ENCODE measurements around the gene PRKCZ. TPM values are rescaled to one million over a fixed set of nuclear protein-coding genes. Genes with fewer than 3 reads are reported as not detected.

Gene PRKCZ
- total and polyA plus RNA-seq, 12 donors, result 8.4 to 18.4 (median 14.5) TPM

DNA sequence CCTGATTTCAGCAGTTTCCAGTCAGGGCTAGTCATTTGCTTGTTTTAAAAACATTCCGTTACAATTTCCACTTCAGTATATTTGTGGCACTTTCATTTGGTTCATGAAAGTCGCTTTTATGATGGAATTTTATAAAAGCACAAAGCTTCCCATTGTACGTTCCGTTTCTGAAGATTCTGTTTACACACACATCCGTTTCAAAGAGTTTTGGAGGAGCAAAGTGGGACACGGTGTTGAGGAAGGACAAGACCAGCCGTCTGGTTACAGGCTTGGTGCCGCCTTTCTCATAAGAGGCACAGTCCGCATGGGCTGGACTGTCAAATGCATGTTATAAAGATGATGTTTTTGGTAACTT is 84.0 kb downstream of the PRKCZ start:
- WGBS, 2 donors, result 92 to 95% methylated on average over 9 of the region's 9 CpGs
- peaks cover 8 to 44% (median 25%) of the 10 kb centered on the region in 9 donors for H3K4me1 ChIP-seq
- H3K27me3 ChIP-seq, result no peaks in the 10 kb centered on the region
- no peaks in the 10 kb centered on the region for H3K9me3 ChIP-seq
- TF ChIP-seq, protein P1, sequence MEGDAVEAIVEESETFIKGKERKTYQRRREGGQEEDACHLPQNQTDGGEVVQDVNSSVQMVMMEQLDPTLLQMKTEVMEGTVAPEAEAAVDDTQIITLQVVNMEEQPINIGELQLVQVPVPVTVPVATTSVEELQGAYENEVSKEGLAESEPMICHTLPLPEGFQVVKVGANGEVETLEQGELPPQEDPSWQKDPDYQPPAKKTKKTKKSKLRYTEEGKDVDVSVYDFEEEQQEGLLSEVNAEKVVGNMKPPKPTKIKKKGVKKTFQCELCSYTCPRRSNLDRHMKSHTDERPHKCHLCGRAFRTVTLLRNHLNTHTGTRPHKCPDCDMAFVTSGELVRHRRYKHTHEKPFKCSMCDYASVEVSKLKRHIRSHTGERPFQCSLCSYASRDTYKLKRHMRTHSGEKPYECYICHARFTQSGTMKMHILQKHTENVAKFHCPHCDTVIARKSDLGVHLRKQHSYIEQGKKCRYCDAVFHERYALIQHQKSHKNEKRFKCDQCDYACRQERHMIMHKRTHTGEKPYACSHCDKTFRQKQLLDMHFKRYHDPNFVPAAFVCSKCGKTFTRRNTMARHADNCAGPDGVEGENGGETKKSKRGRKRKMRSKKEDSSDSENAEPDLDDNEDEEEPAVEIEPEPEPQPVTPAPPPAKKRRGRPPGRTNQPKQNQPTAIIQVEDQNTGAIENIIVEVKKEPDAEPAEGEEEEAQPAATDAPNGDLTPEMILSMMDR (IDR thresholded peaks at IDR 0.05), result no peak
- DNase-seq (no peak), ATAC-seq (no peak)
- H3K36me3 ChIP-seq, result no peaks in the 10 kb centered on the region
- intact Hi-C loops (cut with DNase I), result loop anchor here in 5 of 10 donors (5.0 to 10.0 kb wide), 3 partner anchors 38 to 248 kb away; no protein-coding TSS in a partner anchor
- no peak overlapping the region for H3K4me3 ChIP-seq
- H3K27ac ChIP-seq, result peak overlapping the region in 9 of 10 donors; percentile 83 to 96 (median 91)

DNA sequence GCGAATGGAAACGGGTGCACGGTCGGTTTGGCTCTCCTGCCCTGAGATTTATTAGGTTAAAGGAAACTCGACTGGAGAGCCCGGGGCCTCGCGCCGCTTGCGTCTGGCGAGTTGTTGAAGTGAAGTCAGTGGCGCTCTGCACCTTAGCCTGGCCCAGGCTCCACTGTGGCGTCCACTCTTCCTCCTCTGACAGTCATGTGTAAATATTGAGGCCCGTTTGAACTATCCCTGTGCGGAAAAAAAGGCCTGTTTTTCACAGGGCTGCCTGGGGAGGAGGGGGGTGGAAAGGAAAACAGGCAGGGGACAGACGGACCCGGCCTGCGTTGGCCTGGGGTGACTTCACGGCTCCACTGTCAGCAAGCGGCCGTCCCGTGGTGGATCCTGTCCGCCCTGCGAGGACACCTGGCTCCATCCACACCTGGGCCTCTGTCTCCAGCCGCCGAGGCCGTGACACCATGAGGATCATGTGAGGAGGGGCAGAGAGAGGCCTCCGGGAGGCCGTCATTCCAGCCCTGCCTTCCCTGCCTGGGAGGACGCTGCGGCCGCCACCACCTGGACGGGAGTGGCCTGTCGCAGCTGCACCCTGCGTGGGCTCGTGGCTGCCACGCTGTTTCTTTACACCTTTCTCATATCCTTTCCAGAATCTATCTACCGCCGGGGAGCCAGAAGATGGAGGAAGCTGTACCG is 84.6 kb downstream of the PRKCZ start:
- WGBS, 2 donors, result 79 to 80% methylated on average over 40 of the region's 40 CpGs
- Histone ChIP-seq H3K27ac (peak overlapping the region; percentile 25 to 96 (median 83)), H3K9me3 (no peaks in the 10 kb centered on the region), H3K27me3 (no peaks in the 10 kb centered on the region), H3K36me3 (no peaks in the 10 kb centered on the region), H3K4me3 (no peak overlapping the region), H3K4me1 (peaks cover 8 to 44% (median 25%) of the 10 kb centered on the region in 9 donors)
- TF ChIP-seq, protein P1 (IDR thresholded peaks at IDR 0.05), result no peak
- intact Hi-C loops (cut with DNase I), result loop anchor here in 5 of 10 donors (5.0 to 10.0 kb wide), 3 partner anchors 38 to 248 kb away; no protein-coding TSS in a partner anchor
- DNase-seq (no peak), ATAC-seq (no peak)

DNA sequence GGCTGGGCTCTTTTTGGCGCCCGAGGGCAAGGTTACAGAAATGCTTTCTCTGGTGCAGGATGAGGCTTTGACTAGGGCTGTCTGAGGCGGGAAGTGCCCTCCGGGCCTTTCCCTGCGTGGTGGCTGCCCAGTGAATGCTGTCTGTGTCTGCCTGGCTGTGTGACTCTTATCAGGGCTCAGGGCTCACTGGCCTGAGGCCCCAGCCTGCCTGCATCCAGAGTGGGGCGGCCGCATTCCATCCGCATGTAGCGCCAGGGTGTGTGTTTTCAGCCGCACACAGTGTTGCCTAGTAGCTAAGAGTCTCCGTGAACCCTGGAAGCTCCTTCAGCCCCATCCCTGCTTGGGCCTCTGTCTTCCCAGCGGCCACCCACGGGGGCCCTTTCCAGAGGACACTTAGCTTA is 85.2 kb downstream of the PRKCZ start:
- Histone ChIP-seq H3K4me1 (peaks cover 8 to 44% (median 25%) of the 10 kb centered on the region in 9 donors), H3K27ac (peak overlapping the region; percentile 25 to 96 (median 83)), H3K9me3 (no peaks in the 10 kb centered on the region), H3K4me3 (no peak overlapping the region), H3K36me3 (no peaks in the 10 kb centered on the region), H3K27me3 (no peaks in the 10 kb centered on the region)
- peak; percentile 13 to 68 (median 48) for ATAC-seq
- intact Hi-C loops (cut with DNase I), result loop anchor here in 1 of 10 donors (10.0 kb wide), 1 partner anchor 49 kb away; no protein-coding TSS in a partner anchor
- DNase-seq, result peak; percentile 76 to 79
- TF ChIP-seq, protein P1 (IDR thresholded peaks at IDR 0.05), result peak in 1 of 9 donors; percentile 17
- WGBS, 2 donors, result 23 to 37% methylated on average over 13 of the region's 13 CpGs

DNA sequence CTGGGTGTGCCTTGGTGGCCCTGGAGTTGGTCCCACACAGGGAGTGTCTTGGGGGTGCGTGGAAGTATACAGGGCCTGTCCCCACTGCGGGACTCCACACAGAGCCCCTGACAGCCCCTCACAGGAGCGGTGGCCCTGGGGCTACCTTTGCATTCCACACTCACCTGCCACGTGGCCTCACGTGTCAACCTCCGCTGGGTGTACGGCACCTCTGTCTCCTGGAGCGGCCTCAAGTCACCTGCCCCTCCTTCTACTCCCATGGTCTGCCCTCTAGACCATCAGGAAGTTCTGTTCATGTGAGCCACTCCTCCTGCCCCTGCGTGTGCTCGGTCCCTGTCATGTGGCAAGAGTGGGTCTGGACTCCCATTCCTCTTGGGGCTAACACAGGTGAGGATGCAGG is 85.7 kb downstream of the PRKCZ start:
- 76 to 80% methylated on average over 10 of the region's 10 CpGs for WGBS, 2 donors
- intact Hi-C loops (cut with DNase I), result loop anchor here in 1 of 10 donors (10.0 kb wide), 1 partner anchor 49 kb away; no protein-coding TSS in a partner anchor

More for the DNA sequence above, 85.7 kb downstream of the PRKCZ start:
- ATAC-seq, result no peak
- TF ChIP-seq, protein P1 (IDR thresholded peaks at IDR 0.05), result no peak
- Histone ChIP-seq H3K4me3 (no peak overlapping the region), H3K27me3 (no peaks in the 10 kb centered on the region), H3K9me3 (no peaks in the 10 kb centered on the region), H3K36me3 (no peaks in the 10 kb centered on the region), H3K27ac (peak overlapping the region; percentile 25 to 96 (median 83)), H3K4me1 (peaks cover 8 to 44% (median 25%) of the 10 kb centered on the region in 9 donors)
- DNase-seq, result no peak
